Activated T-helper 2 cell treated with anti-CD3 and anti-CD28 coated beads, Interferon-gamma antibody, Interleukin-2, Interleukin-4, amounts not matched to agents 10 μg/mL and 5 μg/mL and 100 μg/mL, durations not matched to agents 14 hours and 24 hours and 36 hours (primary cell): ENCODE results near the gene PSMG3. TPM values are rescaled to one million over a fixed set of nuclear protein-coding genes. Genes with fewer than 3 reads are reported as not detected.
"Not testable (repeated sequence)": the region's sequence is repeated elsewhere in the genome, so short reads cannot be mapped to it uniquely, and the experiment has no call there.

Source experiments
- DNase-seq: peaks from one replicate; pipeline ENCODE4 v3.0.0; 2021; ENCODE audit warnings: low spot score
- H3K27ac Mint-ChIP-seq: one replicate; pipeline ENCODE4 v1.8.0; 2021; ENCODE audit warnings: mixed read lengths
- H3K27me3 Mint-ChIP-seq: one replicate; pipeline ENCODE4 v1.8.0; 2021; ENCODE audit warnings: low read depth, mixed read lengths
- H3K36me3 Mint-ChIP-seq: one replicate; pipeline ENCODE4 v1.8.0; 2021; ENCODE audit warnings: low read depth, mixed read lengths
- H3K4me1 Mint-ChIP-seq: one replicate; pipeline ENCODE4 v1.8.0; 2021; ENCODE audit warnings: low read depth, mixed read lengths
- H3K4me3 Mint-ChIP-seq: one replicate; pipeline ENCODE4 v1.8.0; 2021; ENCODE audit warnings: low read depth, mild to moderate bottlenecking, moderate library complexity, mixed read lengths
- H3K9me3 Mint-ChIP-seq: one replicate; pipeline ENCODE4 v1.8.0; 2021; ENCODE audit warnings: mixed read lengths
- intact Hi-C: fragments of 100-400 bp; cut with micrococcal nuclease; formaldehyde crosslinking; loops from one replicate; pipeline ENCODE4 v1.15.1; 2023
- total RNA-seq: library from RNA; stranded (reverse); gene quantifications from 2 replicates; pipeline ENCODE4 v1.2.3, GENCODE V29; 2022

PSMG3 gene
- total RNA-seq, 1 donor from 2014 or later: 44.5 TPM

DNA sequence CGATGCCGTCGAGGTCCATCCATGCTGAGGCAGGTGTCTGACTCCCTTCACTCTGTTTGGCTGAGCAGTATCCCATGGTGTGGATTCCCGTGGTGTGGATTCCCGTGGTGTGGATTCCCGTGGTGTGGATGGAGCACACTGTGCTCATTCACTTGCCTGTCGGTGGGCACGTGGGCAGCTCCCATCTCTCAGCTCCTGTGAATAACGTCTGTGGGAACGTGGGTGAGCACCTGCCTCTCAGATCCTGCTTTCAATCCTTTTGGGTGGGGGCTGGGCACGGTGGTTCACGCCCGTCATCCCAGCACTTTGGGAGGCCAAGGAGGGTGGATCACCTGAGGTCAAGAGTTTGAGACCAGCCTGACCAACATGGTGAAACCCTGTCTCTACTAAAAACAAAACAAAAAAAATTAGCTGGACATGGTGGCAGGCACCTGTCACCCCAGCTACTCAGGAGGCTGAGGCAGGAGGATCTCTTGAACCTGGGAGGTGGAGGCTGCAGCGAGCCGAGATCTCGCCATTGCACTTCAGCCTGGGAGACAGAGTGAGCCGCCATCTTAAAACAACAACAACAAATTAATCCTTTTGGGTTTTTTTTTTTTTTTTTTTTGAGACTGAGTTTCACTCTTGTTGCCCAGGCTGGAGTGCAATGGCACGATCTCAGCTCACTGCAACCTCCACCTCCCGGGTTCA lies 13.6 kb upstream of the PSMG3 start:
- H3K4me3 Mint-ChIP-seq, intact Hi-C loops, H3K4me1 Mint-ChIP-seq, H3K27ac Mint-ChIP-seq, DNase-seq, H3K27me3 Mint-ChIP-seq, H3K9me3 Mint-ChIP-seq, H3K36me3 Mint-ChIP-seq: not testable (repeated sequence)

- Mint-ChIP-seq H3K9me3 (no peaks in the 10 kb centered on the region), H3K27ac (no peak overlapping the region), H3K4me3 (no peak overlapping the region), H3K36me3 (no peaks in the 10 kb centered on the region), H3K4me1 (peaks cover 4% of the 10 kb centered on the region), H3K27me3 (no peaks in the 10 kb centered on the region)
- intact Hi-C loops: no loop called here
- no peak for DNase-seq
Measured at GRCh38 chr7:1580422-1581030, 10.7 kb upstream of the PSMG3 start.

DNA sequence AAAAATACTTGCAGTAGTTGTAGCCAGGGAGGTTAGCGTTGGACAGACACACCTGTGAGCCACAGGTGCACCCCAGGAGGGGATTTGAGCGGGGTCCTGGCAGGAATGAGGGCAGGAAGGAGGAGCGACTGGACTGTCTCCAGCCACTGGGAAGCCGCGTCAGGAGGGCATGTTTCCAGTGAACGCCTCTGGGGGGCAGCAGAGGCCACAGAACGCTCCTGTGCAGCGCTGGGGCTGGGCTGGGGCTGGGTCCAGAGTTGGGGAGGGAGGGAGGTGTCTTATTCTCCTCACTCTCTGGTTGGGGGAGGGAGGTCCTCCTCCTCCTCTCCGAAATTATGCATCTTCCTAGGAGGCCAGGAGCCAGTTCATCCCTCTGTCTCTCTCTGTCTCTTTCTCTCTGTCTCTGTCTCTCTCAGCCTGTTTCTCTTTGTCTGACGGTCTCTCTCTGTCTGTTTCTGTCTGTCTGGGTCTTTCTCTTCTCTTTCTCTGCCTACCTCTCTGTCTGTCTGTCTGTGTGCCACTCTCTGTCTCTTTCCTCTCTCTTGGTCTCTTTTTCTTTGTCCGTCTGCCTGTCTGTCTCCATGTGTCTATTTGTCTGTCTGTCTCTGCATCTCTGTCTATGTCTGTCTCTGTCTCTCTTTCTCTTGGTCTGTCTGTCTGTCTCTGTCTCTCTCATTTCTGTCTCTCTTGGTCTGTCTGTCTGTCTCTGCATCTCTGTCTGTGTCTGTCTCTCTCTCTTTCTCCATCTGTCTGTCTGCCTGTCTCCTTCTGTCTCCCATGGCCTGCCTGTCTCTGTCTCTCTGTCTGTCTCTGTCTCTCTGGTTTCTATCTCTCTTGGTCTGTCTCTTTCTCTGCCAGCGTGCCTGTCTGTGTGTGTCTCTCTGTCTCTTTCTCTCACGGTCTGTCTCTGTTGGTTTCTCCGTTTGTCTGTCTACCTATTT lies 9.9 kb upstream of the PSMG3 start:
- Mint-ChIP-seq H3K27me3 (no peaks in the 10 kb centered on the region), H3K36me3 (no peaks in the 10 kb centered on the region), H3K27ac (no peak overlapping the region), H3K9me3 (no peaks in the 10 kb centered on the region), H3K4me1 (peaks cover 4% of the 10 kb centered on the region), H3K4me3 (no peak overlapping the region)
- intact Hi-C loops: loop anchor here (1.0 to 10.0 kb wide), 3 partner anchors 665 to 825 kb away; partner anchors contain the start of genes CHST12, MRM2 and NUDT1
- peak; percentile 54 for DNase-seq

DNA sequence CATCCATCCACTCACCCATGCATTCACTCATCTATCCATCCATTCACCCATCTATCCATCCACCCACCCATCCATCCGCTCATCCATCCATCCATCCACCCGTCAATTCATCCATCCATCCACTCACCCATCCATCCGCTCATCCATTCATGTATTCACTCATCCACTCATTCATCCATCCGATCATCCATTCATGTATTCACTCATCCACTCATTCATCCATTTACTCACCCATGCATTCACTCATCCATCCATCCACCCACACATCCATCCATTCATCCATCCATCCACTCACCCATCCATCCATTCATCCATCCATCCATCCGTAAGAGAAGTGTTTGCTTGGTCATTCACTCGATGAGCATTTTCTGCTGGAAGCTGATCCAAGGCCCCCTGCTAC lies 8.7 kb upstream of the PSMG3 start:
- intact Hi-C loops: loop anchor here (10.0 kb wide), 2 partner anchors 666 to 826 kb away; partner anchors contain the start of genes CHST12, MRM2 and NUDT1
- no peaks in the 10 kb centered on the region for H3K9me3 Mint-ChIP-seq
- H3K27me3 Mint-ChIP-seq: no peaks in the 10 kb centered on the region
- H3K36me3 Mint-ChIP-seq: no peaks in the 10 kb centered on the region
- DNase-seq: no peak
- peaks cover 4% of the 10 kb centered on the region for H3K4me1 Mint-ChIP-seq
- no peak overlapping the region for H3K27ac Mint-ChIP-seq
- H3K4me3 Mint-ChIP-seq: no peak overlapping the region

DNA sequence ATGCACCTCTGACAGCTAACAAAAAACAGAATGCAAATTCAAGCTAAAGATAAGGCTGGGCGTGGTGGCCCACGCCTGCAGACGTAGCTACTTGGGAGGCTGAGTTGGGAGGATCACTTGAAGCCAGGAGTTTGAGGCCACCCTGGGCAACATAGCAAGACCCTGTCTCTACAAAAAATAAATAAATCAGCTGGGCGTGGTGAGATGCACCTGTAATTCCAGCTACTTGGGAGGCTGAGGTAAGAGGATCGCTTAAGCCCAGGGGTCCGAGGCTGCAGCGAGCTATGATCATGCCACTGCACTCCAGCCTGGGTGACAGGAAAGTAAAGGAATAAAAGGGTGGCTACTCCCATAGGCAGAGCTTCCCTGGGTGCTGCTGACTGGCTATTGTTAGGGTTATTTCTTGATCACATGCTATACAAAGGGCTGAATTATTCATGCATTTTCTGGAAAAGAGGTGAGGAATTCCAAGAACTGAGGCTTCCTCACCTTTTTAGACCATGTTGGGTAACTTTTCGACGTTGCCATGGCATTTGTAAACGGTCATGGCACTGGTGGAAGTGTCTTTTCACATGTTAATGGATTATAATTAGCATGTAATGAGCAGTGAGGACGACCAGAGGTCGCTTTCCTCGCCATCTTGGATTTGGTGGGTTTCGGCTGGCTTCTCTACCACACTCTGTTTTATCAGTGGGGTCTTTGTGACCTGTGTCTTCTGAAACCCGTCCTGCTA lies 6.9 kb upstream of the PSMG3 start:
- intact Hi-C loops: loop anchor here (10.0 kb wide), 2 partner anchors 668 to 828 kb away; partner anchors contain the start of genes CHST12, MRM2 and NUDT1
- peaks cover 11% of the 10 kb centered on the region for H3K4me1 Mint-ChIP-seq
- no peak overlapping the region for H3K27ac Mint-ChIP-seq
- DNase-seq: no peak
- no peak overlapping the region for H3K4me3 Mint-ChIP-seq
- no peaks in the 10 kb centered on the region for H3K27me3 Mint-ChIP-seq
- H3K36me3 Mint-ChIP-seq: peaks cover 4% of the 10 kb centered on the region
- no peaks in the 10 kb centered on the region for H3K9me3 Mint-ChIP-seq

DNA sequence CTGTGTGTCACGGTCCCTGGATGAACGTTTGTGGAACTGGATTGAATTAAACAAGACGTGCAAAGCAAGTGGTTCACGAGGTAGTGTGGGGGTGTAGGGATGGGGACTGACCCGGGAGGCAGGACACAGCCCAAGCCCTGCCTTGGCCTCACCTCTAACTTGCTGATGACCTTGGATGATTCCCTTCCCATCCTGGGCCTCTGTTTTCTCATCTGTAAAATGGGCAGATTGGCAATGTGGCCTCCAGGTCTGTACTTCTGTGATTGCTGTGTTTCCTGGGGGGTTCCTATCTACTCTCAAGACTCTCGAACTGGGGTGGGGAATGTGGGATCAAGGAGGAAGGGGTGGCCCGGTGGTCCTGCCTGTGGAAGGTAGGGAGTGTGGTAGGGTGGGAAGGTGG lies 6.0 kb upstream of the PSMG3 start:
- DNase-seq: no peak
- H3K27ac Mint-ChIP-seq: no peak overlapping the region
- H3K4me3 Mint-ChIP-seq: no peak overlapping the region
- H3K36me3 Mint-ChIP-seq: peaks cover 4% of the 10 kb centered on the region
- intact Hi-C loops: loop anchor here (10.0 kb wide), 2 partner anchors 669 to 829 kb away; partner anchors contain the start of genes CHST12, MRM2 and NUDT1
- H3K27me3 Mint-ChIP-seq: no peaks in the 10 kb centered on the region
- peaks cover 16% of the 10 kb centered on the region for H3K4me1 Mint-ChIP-seq
- no peaks in the 10 kb centered on the region for H3K9me3 Mint-ChIP-seq

GRCh38 chr7:1572111-1572822 lies 2.4 kb upstream of the PSMG3 start:
- no peaks in the 10 kb centered on the region for H3K9me3 Mint-ChIP-seq
- no peak overlapping the region for H3K27ac Mint-ChIP-seq
- no peaks in the 10 kb centered on the region for H3K27me3 Mint-ChIP-seq
- peak overlapping the region; percentile 13 for H3K4me3 Mint-ChIP-seq
- intact Hi-C loops: loop anchor here (10.0 kb wide), 2 partner anchors 673 to 833 kb away; partner anchors contain the start of genes CHST12, MRM2 and NUDT1
- peaks cover 18% of the 10 kb centered on the region for H3K36me3 Mint-ChIP-seq
- no peak for DNase-seq
- peaks cover 25% of the 10 kb centered on the region for H3K4me1 Mint-ChIP-seq

- no peaks in the 10 kb centered on the region for H3K27me3 Mint-ChIP-seq
- intact Hi-C loops: loop anchor here (1.0 to 2.0 kb wide), 2 partner anchors 37 to 65 kb away; partner anchors contain the start of gene INTS1
- H3K9me3 Mint-ChIP-seq: no peaks in the 10 kb centered on the region
- peaks cover 29% of the 10 kb centered on the region for H3K36me3 Mint-ChIP-seq
- DNase-seq: no peak
- H3K4me1 Mint-ChIP-seq: peaks cover 25% of the 10 kb centered on the region
- peak overlapping the region; percentile 88 for H3K27ac Mint-ChIP-seq
- peak overlapping the region; percentile 89 for H3K4me3 Mint-ChIP-seq
Measured at GRCh38 chr7:1569440-1569832, 396 bp downstream of the PSMG3 start.

GRCh38 chr7:1569016-1569415 lies 816 bp downstream of the PSMG3 start:
- intact Hi-C loops: loop anchor here (1.0 to 2.0 kb wide), 2 partner anchors 36 to 65 kb away; partner anchors contain the start of gene INTS1
- H3K27me3 Mint-ChIP-seq: no peaks in the 10 kb centered on the region
- DNase-seq: no peak
- H3K4me1 Mint-ChIP-seq: peaks cover 25% of the 10 kb centered on the region
- H3K36me3 Mint-ChIP-seq: peaks cover 29% of the 10 kb centered on the region
- peak overlapping the region; percentile 89 for H3K4me3 Mint-ChIP-seq
- peak overlapping the region; percentile 88 for H3K27ac Mint-ChIP-seq
- no peaks in the 10 kb centered on the region for H3K9me3 Mint-ChIP-seq

DNA sequence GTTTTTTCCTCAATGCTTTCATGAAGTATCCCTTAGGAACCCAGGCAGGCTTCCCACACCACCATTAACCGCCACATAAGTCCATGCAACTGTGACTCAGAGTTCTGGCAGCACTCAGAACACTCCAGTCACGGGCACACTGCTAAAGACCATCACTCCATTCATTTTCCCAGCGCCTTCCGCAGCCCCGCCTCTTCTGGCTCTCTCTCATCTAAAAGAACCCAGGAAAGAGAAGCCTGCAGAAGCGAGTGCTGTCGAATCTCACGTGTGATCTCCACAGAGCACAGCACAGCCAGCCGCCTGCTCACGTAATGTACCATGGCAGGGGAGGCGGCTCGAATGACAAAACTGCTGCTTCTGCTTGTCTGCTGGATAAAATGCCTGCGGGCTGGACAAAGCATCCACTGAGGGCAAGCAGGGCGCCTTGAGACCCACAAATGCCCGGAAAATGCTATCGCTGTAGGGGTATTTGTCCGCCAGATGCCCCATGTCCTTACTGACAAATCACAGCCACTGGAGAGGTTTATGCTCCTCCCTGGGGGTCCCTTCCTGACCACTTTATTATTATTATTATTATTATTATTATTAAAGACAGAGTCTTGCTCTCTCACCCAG lies 1.8 kb downstream of the PSMG3 start:
- intact Hi-C loops: loop anchor here (2.0 kb wide), 1 partner anchor 35 kb away; no protein-coding TSS in a partner anchor
- no peak overlapping the region for H3K27ac Mint-ChIP-seq
- peaks cover 29% of the 10 kb centered on the region for H3K36me3 Mint-ChIP-seq
- no peaks in the 10 kb centered on the region for H3K9me3 Mint-ChIP-seq
- H3K4me3 Mint-ChIP-seq: peak overlapping the region; percentile 39
- H3K27me3 Mint-ChIP-seq: no peaks in the 10 kb centered on the region
- DNase-seq: no peak
- H3K4me1 Mint-ChIP-seq: peaks cover 25% of the 10 kb centered on the region

GRCh38 chr7:1567049-1567771 lies 2.6 kb downstream of the PSMG3 start:
- Mint-ChIP-seq H3K36me3 (peaks cover 28% of the 10 kb centered on the region), H3K27me3 (no peaks in the 10 kb centered on the region), H3K27ac (no peak overlapping the region), H3K4me1 (peaks cover 20% of the 10 kb centered on the region), H3K4me3 (peak overlapping the region; percentile 39), H3K9me3 (no peaks in the 10 kb centered on the region)
- DNase-seq: no peak
- intact Hi-C loops: no loop called here
